DND-41 (cell line): Measurements from ENCODE around the gene EEFSEC.
A peak's percentile ranks its signal among the peaks of the same experiment; 100 is the strongest.

ENCODE experiments used
- ATAC-seq: fragments of 200-7000 bp; cut with Tn5 transposase; 3 replicates; pipeline ENCODE4 v1.9.1; 2021; ENCODE audit warnings: low read depth; ENCODE audit not compliant: insufficient read depth
- DNase-seq: peaks from one replicate; pipeline ENCODE4 v3.0.0-alpha.2; 2020
- H2AFZ ChIP-seq: 2 replicates; pipeline ENCODE4 v1.6.0; 2012; ENCODE audit warnings: low read depth, low read length
- H3K27ac ChIP-seq: 2 replicates; pipeline ENCODE4 v1.5.1; 2012; ENCODE audit warnings: low read length, inconsistent platforms
- H3K27me3 ChIP-seq: fragments of 200-600 bp; sonication (generic); 2 replicates; pipeline ENCODE4 v1.6.0; 2012; ENCODE audit warnings: low read length, mild to moderate bottlenecking, inconsistent platforms; ENCODE audit not compliant: insufficient read depth, poor library complexity
- H3K36me3 ChIP-seq: 2 replicates; pipeline ENCODE4 v1.5.1; 2012; ENCODE audit warnings: low read length, inconsistent platforms; ENCODE audit not compliant: insufficient read depth
- H3K4me1 ChIP-seq: 2 replicates; pipeline ENCODE4 v1.5.1; 2012; ENCODE audit warnings: mild to moderate bottlenecking, low read length; ENCODE audit not compliant: insufficient read depth
- H3K4me2 ChIP-seq: 2 replicates; pipeline ENCODE4 v1.6.0; 2012; ENCODE audit warnings: mild to moderate bottlenecking, moderate library complexity, low read length, inconsistent platforms; ENCODE audit not compliant: insufficient read depth
- H3K4me3 ChIP-seq, 2 experiments: fragments of 200-600 bp in 1 of 2; shearing (Covaris generic) in 1 of 2; 2 replicates each; pipeline ENCODE4 v1.5.1; 2012 to 2016; ENCODE audit warnings: inconsistent platforms in 2 of 2, low read length in 2 of 2, mild to moderate bottlenecking in 2 of 2, low read depth in 1 of 2, moderate library complexity in 1 of 2
- H3K79me2 ChIP-seq: 2 replicates; pipeline ENCODE4 v1.6.0; 2012; ENCODE audit warnings: low read length, inconsistent platforms; ENCODE audit not compliant: insufficient read depth
- H3K9ac ChIP-seq: 2 replicates; pipeline ENCODE4 v1.6.0; 2012; ENCODE audit warnings: low read depth, mild to moderate bottlenecking, inconsistent platforms, low read length, moderate library complexity
- H3K9me3 ChIP-seq: 2 replicates; pipeline ENCODE4 v1.5.1; 2012; ENCODE audit warnings: low read length, moderate library complexity, mild to moderate bottlenecking, inconsistent platforms; ENCODE audit not compliant: insufficient read depth, severe bottlenecking
- H4K20me1 ChIP-seq: 2 replicates; pipeline ENCODE4 v1.6.0; 2012; ENCODE audit warnings: low read length; ENCODE audit not compliant: insufficient read depth
- EZH2 ChIP-seq: IDR thresholded peaks from 3 replicates; pipeline ENCODE4 v1.6.1; 2012; ENCODE audit warnings: borderline replicate concordance, low read depth, mild to moderate bottlenecking, moderate library complexity, low read length, inconsistent platforms; ENCODE audit not compliant: severe bottlenecking
- TF ChIP-seq, protein P1 (sequence below): IDR thresholded peaks from 2 replicates; pipeline ENCODE4 v1.5.1; 2012; ENCODE audit warnings: borderline replicate concordance, low read length, moderate library complexity, mild to moderate bottlenecking; ENCODE audit not compliant: poor library complexity, severe bottlenecking; ENCODE audit errors: extremely low read depth

The EEFSEC gene

DNA sequence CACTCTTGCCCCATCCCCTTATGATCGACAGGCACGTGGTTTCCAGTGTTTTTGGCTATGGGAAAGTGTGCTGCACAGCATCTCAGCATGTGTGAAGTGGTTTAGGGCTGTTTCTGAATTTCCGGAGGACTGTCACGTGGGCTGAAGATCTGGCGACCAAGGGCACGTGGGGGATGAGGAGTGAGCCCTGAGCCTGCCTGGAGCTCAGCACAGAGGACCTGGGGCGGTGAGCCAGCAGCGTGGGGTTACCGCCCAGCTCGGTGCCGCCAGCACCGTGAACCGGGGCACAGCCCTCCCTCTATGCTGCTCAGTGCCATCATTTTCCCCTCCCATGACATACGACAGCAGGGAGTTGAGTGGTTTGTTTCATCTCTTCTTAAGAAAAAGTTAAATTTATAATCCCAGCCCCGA, 163.2 kb downstream of the EEFSEC start:
- peak; percentile 98 for ATAC-seq
- TF ChIP-seq, protein P1, sequence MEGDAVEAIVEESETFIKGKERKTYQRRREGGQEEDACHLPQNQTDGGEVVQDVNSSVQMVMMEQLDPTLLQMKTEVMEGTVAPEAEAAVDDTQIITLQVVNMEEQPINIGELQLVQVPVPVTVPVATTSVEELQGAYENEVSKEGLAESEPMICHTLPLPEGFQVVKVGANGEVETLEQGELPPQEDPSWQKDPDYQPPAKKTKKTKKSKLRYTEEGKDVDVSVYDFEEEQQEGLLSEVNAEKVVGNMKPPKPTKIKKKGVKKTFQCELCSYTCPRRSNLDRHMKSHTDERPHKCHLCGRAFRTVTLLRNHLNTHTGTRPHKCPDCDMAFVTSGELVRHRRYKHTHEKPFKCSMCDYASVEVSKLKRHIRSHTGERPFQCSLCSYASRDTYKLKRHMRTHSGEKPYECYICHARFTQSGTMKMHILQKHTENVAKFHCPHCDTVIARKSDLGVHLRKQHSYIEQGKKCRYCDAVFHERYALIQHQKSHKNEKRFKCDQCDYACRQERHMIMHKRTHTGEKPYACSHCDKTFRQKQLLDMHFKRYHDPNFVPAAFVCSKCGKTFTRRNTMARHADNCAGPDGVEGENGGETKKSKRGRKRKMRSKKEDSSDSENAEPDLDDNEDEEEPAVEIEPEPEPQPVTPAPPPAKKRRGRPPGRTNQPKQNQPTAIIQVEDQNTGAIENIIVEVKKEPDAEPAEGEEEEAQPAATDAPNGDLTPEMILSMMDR = no peak
- TF ChIP-seq EZH2 = no peak
- H3K9ac ChIP-seq = peak overlapping the region; percentile 23

GRCh38 chr3:128317101-128317697, 163.9 kb downstream of the EEFSEC start:
- Histone ChIP-seq H2AFZ (no peak overlapping the region), H3K27me3 (no peaks in the 10 kb centered on the region), H3K4me1 (peaks cover 50% of the 10 kb centered on the region), H3K79me2 (no peaks in the 10 kb centered on the region), H3K4me2 (peak overlapping the region; percentile 62; the same call in 1 of the 2 replicates), H3K4me3 (no peak overlapping the region), H3K36me3 (peaks cover 5% of the 10 kb centered on the region; the same call in 1 of the 2 replicates), H3K27ac (peak overlapping the region; percentile 54), H3K9me3 (no peaks in the 10 kb centered on the region), H4K20me1 (peaks cover 10% of the 10 kb centered on the region), H3K9ac (peak overlapping the region; percentile 23)
- DNase-seq (no peak), ATAC-seq (no peak)
- TF ChIP-seq, protein P1 = no peak
- TF ChIP-seq EZH2 = no peak

More for the DNA sequence above, 163.2 kb downstream of the EEFSEC start:
- peak; percentile 91 for DNase-seq
- H3K9me3 ChIP-seq = no peaks in the 10 kb centered on the region
- H3K4me1 ChIP-seq = peaks cover 50% of the 10 kb centered on the region
- H2AFZ ChIP-seq = peak overlapping the region; percentile 37; the same call in 1 of the 2 replicates
- peak overlapping the region; percentile 54 for H3K27ac ChIP-seq
- no peaks in the 10 kb centered on the region for H3K27me3 ChIP-seq
- H3K4me3 ChIP-seq = peak overlapping the region in 1 of 2 experiments; percentile 31; a peak in 2 of 4 replicates
- H3K4me2 ChIP-seq = peak overlapping the region; percentile 62
- no peaks in the 10 kb centered on the region for H3K79me2 ChIP-seq
- peaks cover 5% of the 10 kb centered on the region; the same call in 1 of the 2 replicates for H3K36me3 ChIP-seq
- peaks cover 12% of the 10 kb centered on the region for H4K20me1 ChIP-seq

DNA sequence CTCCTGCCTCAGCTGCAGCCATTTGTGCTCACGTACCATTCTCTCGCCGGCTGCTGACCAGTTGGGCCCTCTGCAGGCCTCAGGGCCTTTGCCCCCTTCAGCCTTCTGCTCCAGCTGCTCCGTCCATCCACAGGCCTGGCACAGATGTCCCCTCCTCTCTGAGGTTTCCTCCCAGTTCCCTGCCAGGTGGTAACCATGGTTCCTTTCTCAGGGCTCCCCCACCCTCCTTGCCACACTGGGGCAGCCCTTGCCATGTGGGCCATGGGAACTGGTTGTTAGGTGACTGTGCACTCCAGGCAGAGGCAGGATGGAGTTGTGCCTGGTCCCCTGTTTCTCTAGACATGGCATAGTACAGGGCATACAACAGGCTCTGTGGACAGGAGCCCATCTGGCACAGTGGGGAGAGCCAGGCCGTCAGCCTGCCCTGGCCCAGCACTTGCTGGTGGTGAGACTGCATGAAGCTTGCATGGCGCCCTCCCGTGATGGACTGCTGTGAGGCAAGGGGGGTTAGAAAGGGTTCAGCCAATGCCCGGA, 164.5 kb downstream of the EEFSEC start:
- no peak overlapping the region for H3K4me2 ChIP-seq
- TF ChIP-seq, protein P1 = no peak

More for the DNA sequence above, 164.5 kb downstream of the EEFSEC start:
- Histone ChIP-seq H2AFZ (no peak overlapping the region), H3K27ac (peak overlapping the region; percentile 54; the same call in 1 of the 2 replicates), H3K4me3 (no peak overlapping the region), H3K9me3 (no peaks in the 10 kb centered on the region), H4K20me1 (peaks cover 7% of the 10 kb centered on the region), H3K4me1 (peaks cover 50% of the 10 kb centered on the region), H3K9ac (no peak overlapping the region), H3K36me3 (peaks cover 5% of the 10 kb centered on the region; the same call in 1 of the 2 replicates), H3K79me2 (no peaks in the 10 kb centered on the region), H3K27me3 (no peaks in the 10 kb centered on the region)
- ATAC-seq (no peak), DNase-seq (no peak)
